AG08396 (cell line): ENCODE measurements around the gene STUB1.
"Not testable (repeated sequence)": the region's sequence is repeated elsewhere in the genome, so short reads cannot be mapped to it uniquely, and the experiment has no call there.

ENCODE experiments used
- DNase-seq: peaks from one replicate; pipeline ENCODE4 v3.0.0; 2012; ENCODE audit warnings: low spot score, mixed read lengths

The STUB1 gene

DNA sequence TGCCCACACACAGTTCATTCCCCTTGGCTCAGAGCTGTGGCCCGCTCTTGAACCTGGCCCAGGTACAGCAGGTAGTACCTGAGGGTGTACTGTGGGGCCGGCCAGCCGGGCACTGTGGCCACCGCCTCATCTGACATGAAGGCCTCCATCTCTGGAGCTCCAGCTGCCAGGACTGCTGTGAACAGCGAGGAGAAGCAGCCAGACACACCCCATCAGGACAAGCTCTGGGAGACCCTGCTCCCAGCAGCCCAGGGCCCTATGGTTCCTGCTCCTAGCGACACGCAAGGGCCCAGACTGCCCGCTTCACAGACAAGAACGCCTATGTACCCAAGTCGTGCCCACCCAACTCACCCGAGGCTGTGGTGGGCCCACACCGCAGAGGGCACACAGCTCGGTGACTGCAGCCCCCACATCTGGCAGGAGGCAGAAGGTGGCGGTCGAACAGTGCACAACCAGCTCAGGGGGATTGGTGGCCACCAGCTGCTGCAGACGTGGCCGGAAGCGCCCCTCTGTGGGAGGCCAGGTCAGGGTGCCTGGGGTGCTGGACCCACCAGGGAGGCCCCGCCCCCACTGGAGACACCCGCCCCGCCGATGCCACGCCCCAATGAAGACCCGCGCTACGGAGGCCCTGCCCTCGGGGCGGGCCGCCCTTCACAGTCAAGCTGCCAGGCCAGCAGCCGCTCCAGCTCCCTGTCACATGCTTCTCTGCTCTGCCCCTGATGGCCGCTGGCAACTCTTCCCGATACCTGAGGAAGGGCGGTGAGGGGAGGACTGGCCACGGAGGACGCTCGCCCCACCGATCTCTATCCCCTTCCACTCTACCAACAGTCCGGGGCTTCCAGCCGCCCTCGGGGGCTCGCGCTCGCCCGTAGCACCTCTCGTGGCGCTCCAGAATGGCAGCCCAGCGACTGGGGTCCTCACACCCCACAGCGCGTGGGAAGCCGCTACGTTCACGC is 1.1 kb upstream of the STUB1 start:
- peak; percentile 60 for DNase-seq

DNA sequence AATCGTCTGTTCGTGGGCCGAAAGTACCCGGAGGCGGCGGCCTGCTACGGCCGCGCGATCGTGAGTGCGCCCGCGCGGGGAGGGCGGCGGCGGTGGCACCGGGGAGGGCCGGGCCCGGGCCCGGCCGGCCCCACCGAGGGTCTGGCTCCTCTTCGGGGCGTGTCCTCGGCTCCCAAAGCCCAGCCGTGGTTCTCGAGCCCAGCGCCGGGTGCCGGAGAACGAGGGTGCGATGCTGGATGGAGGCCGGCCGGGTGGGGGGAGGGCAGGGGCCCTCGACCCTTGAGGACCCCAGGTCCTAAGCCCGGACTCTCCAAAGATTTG is 375 bp downstream of the STUB1 start:
- peak; percentile 43 for DNase-seq

DNA sequence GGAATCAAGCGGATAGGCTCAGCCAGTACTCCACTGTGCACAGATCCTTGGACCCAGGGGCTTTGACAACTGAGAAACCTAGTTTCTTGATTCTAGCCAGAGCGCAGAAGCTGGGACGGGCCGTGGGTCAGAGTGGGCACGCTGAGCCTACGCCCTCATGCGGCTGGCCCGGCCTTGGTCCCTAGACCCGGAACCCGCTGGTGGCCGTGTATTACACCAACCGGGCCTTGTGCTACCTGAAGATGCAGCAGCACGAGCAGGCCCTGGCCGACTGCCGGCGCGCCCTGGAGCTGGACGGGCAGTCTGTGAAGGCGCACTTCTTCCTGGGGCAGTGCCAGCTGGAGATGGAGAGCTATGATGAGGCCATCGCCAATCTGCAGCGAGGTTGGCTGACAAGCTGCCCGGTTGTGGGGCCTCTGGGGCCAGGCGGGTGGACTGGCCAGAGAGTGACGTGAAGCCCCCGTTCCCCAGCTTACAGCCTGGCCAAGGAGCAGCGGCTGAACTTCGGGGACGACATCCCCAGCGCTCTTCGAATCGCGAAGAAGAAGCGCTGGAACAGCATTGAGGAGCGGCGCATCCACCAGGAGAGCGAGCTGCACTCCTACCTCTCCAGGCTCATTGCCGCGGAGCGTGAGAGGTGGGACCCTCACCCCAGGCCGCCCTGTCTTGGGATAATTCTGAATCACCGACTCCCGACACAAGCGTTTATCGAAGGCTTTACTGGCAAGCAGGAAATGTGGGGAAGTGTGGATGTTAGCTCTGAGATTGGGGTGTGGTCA is 946 bp downstream of the STUB1 start:
- DNase-seq, result peak; percentile 47

DNA sequence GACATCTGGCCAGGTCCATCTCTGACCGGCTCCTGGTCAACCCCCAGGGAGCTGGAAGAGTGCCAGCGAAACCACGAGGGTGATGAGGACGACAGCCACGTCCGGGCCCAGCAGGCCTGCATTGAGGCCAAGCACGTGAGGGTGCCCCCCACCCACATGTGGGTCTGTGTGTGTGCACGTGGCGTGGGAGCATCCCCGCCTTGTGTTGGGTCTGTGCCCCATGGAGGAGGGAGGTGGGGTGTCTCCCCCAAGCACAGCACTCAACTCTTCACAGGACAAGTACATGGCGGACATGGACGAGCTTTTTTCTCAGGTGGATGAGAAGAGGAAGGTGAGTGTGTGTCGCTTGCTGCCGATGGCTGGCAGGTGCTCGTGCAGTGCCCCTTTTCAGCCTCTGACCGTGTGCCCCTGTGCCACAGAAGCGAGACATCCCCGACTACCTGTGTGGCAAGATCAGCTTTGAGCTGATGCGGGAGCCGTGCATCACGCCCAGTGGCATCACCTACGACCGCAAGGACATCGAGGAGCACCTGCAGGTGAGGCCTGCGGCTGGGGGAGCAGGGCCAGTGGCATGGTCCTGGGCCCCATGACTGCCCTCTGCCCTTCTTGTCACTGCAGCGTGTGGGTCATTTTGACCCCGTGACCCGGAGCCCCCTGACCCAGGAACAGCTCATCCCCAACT is 1.7 kb downstream of the STUB1 start:
- DNase-seq, result no peak

DNA sequence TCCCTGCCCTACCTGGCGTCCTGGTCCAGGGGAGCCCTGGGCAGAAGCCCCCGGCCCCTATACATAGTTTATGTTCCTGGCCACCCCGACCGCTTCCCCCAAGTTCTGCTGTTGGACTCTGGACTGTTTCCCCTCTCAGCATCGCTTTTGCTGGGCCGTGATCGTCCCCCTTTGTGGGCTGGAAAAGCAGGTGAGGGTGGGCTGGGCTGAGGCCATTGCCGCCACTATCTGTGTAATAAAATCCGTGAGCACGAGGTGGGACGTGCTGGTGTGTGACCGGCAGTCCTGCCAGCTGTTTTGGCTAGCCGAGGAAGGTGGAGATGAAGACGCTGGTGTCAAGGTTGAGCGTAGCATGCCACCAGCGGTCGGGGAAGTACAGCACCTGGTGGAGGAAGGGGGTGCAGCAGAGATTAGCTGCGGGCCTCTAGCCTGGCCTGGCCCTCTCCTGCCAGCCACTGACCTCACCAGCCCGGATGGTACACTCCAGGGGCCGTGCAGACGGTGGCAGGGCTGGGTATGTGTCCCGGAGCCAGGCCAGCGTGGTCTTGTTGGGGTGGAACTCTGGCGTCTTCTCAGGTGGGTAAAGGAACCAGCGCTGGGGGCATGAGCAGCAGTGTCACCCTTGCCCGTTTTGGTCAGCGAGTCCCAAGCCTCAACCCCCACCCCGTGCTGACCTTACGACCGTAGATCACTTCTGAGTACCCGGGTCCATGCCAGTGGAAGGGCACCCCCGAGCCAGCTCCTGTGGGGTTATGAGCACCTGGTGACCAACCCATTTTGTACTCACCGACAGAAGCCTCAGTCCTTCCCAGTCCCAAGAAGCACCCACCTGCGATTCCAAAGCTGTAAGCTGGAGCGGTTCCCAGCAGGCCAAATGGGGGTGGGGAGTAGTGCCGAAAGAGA is 2.5 kb downstream of the STUB1 start:
- no peak for DNase-seq

DNA sequence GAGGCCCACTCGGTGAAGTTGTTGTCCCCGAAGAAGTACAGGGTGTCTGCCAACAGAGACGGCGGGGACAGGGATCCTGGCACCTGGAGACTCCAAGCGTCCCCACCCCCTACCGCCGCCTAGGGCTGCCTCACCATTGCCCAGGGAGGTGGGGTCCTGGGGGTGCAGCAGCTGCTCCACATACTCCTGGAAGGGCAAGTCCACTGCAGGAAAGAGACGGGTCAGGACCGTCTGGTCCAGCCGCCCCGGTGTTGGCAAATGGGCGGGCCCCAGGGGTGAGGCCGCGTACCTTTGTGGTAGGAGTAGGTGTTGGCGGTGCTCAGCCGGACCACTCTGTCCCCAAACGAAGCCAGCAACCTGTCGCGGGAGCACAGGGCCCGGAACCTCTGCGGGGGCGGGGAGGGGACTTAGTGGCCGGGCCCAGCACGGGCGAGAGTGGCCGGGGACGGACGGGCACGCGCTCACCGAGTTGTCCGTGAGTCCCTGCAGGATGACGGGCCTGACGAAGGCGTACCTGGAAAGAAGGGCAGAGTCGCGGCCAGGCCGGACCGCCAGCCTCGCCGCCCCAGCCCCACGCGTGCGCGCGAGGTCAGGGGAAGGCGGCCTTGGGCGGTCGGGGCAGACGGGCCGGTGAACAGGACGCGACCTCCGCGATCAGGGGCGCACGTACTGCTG is 3.3 kb downstream of the STUB1 start:
- DNase-seq, result no peak

DNA sequence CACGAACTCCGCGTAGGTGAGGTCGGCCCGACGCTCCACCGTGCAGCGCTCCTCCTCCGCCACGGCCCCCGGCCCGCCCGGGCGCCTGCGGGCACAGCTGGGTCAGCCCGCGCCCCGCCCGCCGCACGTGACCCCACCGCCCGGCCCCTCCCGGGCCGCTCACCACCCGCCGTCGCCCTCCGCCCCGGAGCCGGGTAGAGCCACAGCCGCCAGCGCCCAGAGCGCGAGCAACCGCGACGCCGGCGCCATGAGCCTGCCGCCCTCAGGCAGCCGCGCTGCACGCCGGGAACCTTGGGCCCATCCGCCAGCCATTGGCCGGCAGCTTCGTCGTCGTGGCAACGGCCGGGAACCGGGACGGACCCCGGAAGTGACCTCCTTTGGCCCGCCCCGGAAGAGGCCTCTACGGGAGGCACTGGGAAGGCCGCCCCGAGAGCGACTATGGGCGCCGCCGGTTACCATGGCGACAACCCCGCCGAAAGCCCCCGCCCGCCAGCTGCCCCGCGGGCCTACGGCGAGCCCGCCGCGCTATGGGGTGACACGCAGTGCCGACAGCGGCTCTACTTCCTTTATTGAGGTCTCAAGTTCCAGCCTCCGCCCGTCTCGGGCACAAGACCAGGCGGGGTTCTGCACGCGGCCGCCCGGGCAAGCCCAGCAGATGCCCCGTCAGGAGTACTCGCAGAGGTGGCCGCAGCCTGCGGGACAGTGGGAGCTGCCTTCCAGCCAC is 4.0 kb downstream of the STUB1 start, which contains the start of gene JMJD8:
TSS of gene JMJD8 (minus strand) at position 264 of the 724 bp plus-strand sequence. CDS start at position 249, 15 bp downstream.
- DNase-seq, result peak; percentile 95

DNA sequence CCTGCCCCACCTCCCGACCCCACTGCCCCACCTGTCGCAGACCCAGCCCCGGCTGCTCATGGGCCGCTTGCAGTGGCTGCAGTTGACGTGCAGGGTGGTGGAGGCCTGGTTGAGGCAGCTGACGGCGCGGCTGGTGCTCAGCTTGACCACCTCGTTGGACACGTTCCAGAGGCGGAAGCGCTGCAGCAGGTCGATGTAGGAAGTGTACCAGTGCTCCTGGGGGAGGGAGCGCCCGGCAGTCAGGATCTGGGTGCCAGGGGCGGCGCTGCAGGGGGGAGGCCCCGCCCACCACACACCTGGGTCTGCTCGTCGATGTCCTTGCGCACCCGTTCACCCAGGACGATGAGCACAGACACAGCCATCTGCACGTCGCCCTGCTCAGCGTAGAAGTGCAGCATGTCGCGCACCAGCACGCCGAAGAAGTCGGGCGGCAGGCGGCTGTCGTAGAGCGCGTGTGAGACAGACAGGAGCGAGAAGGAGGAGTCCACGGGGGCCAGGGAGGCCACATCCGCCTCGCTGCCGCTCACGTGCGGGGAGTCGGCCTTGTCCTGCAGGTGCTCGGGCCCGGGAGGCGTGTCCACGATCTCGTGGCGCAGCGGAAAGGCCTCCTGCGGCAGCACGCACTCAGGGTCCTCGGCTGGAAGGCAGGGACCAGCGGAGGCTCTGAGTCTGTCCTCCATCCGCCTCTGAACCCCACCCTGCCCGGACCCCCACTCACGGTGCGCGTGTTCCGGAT is 4.9 kb downstream of the STUB1 start:
- DNase-seq, result no peak

DNA sequence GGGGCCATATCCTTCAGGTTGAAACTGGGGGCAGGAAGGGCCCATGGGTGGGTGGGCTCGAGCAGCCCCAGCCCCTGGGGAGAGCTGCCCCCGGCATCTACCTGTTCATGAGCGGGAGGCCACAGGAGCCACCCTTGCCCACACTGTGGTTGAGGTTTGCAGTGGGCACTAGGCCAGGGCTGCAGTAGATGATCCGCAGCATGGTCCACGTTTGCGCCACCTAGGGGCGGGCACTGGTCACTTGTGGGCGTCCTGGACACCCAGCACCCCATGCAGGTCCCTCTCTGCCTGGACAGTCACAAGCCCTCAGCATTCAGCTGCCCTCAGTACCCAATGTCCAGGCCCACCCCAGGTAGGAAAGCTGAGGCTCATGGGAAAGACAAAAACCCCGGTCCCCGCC is 5.8 kb downstream of the STUB1 start:
- DNase-seq, result peak; percentile 69

DNA sequence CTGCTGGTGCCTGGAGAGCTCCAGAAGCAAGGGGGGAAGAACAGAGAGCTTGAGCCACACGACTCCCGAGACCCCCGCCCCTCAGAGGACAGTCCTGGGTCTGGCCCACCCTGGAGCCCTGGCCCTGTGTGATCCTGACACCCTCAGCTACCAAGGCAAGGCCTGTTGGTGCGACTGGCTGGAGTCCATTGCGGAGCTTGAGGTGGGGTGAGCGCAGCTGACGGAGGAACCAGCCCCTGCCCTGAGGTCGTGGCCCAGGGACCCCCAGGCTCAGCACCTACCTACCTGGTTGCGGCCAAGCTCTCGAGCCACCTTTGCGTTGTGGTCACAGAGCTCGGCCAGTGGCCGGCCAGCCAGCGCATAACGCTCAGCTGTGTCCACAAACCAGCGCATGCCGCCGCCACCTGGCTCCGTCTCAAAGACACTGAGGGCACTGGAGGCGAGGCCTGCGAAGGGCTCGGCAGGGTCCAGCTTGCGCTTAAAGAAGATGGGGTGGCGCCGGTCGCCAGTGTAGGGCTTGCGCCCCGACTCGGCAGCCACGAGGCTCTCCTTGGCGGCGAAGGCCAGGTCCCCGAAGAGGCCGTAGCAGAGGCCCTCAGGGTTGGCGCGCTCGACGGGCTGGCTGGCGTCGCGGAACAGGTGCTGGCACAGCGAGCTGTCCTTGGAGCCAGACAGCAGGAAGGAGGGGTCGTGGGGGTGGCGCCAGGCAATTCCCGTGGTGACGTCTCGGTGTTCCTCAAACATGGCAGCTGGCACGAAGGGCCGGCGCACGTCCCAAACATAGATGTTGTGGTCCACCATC is 6.5 kb downstream of the STUB1 start:
- DNase-seq, result no peak

DNA sequence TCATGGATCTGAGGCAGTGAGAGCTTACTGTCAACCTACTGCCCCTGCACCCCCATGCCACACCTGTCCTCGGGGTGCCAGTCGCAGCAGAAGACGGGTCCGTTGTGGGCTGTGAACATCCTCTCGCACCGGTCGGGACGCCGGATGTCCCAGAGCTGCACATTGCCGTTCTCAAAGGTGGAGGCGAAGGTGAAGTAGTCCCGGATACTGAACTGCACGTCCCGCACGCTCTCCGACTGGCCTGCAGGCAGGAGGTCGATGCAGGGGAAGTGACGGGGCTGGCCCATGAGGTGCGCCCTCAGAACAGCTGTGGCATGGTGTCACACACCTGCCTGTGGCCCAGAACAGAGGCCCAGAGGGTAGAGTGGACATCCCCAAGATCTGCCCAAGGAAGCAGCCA is 7.3 kb downstream of the STUB1 start:
- no peak for DNase-seq

DNA sequence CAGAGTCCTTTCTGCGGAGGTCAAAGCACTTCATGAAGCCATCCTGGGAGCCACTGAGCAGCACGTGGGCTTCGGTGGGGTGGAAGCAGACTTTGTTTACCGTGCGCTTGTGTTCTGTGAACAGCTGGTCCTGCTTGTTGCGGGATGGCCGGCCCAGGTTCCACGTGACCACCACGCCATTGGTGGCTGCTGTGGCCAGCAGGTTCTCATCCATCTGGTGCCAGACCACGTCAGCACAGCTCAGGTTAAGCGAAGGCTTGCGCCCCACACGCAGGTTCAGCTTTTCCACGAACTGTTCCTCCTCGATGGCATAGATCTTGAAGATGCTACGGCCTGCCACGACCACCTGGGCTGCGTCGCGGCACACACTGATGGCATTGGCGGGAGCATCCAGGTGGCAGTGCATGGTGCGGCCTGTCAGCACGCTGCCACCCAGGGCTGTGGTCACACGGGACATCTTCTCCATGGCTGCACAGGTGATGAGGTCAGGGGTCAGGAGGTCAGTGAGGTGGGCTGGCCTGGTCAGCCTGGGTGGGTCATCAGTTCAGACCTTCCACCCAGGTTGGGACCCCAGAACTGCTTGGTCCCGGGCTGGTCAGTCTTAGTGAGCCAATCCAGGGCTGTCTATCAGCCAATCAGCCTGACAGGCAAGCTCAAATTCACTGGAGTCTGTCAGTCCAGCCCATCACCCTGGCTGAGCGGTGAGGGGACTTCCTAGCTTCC is 9.1 kb downstream of the STUB1 start:
- no peak for DNase-seq

DNA sequence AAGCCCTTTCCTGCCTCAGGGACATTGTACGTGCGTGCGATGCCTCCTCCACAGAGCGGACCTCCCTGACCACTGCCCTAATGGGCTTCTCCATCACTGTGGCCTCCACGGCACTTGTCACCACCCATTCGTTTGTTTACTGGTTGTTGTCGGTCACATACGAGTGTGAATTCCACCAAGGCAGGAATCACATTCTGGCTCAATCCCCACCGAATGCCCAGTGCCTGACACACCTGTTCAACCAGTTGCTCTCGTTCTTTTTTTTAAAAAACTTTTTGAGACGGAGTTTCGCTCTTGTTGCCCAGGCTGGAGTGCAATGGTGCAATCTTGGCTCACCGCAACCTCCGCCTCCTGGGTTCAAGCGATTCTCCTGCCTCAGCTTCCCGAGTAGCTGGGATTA is 11.0 kb downstream of the STUB1 start:
- DNase-seq, result not testable (repeated sequence)

DNA sequence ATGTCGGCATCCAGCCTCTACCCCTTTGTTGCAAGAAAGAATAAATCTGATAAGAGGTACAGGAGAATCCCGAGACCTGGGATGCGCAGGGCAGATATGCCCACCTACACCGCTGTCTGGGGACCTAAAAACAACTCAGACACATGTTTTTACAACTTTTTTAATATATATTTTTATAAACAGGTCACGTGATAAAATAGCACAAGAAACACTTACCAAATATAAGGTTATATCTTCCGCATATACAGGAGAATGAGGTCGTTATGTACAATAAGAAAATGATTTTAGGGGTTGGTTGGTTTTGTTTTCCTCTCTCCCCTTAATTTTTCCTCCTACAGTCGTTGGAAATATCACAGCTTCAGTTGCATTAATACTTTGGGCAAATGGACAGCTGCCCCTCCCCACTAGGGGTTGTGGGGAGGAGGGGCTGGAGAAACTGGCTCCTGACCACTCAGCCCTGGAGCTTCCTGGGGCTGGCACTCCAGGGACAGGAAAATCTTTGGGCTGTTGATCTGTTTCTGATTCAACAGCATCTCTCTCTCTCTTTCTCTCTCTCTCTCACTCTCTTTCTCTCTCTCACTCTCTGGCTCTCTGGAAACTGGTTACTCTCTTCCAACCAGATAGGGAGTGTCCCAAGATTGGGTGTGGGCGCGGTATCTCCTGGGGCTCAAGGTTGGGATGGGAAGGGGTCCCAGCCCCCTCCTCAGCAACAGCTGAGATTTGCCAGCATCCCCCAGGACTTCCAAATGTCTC is 12.3 kb downstream of the STUB1 start:
- DNase-seq, result no peak

DNA sequence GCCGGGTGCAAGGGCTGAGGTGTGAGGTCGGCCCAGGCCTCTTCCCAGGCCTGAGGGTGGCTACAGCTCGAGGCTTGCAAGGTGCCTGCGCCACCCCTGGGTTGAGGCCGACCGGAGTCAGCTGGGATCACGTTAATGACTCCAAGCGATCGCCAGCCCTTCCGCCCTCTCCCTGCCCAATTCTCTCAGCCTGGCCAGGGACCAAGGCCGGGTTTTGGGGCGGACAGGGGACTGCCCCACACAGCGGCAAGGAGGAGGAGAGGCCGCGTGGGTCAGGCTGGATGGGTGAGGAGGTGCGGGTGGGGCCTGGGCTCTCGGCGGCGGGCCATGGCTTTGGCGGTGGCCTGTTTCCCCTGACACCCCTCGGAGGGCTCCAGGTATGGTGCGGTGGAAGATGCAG is 13.2 kb downstream of the STUB1 start:
- no peak for DNase-seq

DNA sequence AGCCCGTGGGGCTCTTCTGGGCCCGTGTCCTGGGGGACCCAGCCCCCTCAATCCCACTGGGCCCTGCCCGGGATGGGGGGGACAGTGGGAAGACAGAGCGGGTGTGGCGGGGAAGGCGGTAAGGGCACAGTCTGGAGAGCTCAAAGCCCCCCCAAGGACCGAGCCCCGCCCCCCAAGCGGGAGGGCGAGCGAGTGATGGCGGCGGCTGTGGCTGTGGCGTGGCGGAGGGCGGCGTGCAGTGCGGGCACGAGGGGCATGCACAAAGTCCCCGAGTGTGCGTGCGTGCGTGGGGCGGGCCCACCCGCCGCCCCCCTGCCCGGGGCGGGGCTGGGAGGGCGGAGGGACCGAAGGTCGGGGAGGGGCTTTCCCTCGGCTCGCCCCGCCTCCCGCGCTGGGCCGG is 13.6 kb downstream of the STUB1 start:
- DNase-seq, result no peak

DNA sequence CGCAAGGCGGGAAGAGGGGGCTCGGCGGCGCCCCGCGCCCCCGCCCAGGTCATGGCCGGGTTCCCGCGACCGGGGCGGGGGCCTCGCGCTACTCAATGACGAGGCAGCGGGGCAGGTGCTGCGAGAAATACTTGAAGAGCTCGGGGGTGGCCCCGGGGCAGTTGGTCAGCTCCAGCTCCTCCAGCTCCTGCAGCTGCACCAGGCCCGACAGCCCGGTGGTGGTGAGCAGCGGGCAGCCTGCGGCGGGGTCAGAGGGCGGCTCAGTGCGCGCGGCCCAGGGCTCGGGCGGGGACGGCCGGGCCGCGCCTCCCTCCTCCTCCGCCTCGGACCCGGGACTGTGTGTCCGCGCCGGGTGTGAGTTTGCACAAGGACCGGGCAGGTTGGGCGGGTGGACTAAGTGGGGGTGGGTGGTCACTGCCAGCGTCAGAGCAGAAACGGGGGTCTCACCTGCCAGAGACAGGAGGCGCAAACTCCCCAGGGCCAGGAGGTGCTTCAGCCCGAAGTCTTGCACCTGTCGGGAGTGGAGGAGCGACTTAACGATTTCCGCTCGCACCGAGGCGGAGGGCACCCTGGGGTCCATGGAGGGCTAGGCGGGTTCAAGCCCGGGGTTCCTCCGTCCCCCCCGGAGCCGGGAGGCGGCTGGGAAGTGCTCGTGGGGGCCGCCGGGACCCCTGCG is 14.1 kb downstream of the STUB1 start:
- DNase-seq, result no peak
